H1 (cell line): Measurements from ENCODE around the gene SPINT2.

Source experiments
- CHD2 ChIP-seq: IDR thresholded peaks from 2 replicates; pipeline ENCODE4 v1.6.1; 2012; ENCODE audit warnings: low read length, improper control_type of control experiment
- CREB1 ChIP-seq: IDR thresholded peaks from 2 replicates; pipeline ENCODE4 v1.6.1; 2012; ENCODE audit warnings: inconsistent platforms
- FOSL1 ChIP-seq: IDR thresholded peaks from 2 replicates; pipeline ENCODE4 v1.6.1; 2011; ENCODE audit warnings: mild to moderate bottlenecking, low read depth, low read length, moderate library complexity; ENCODE audit not compliant: insufficient read depth
- GABPA ChIP-seq: IDR thresholded peaks from 2 replicates; pipeline ENCODE4 v1.6.1; 2011; ENCODE audit warnings: mild to moderate bottlenecking, low read length, moderate library complexity, borderline replicate concordance; ENCODE audit not compliant: insufficient read depth
- POLR2A ChIP-seq, 2 experiments: IDR thresholded peaks; 1 replicate in 1 of 2; 2 replicates in 1 of 2; pipeline ENCODE4 v1.6.1; 2011; ENCODE audit warnings: low read depth in 2 of 2, low read length in 2 of 2, mild to moderate bottlenecking in 2 of 2; ENCODE audit errors: control extremely low read depth in 1 of 2
- POLR2AphosphoS5 ChIP-seq: IDR thresholded peaks from 2 replicates; pipeline ENCODE4 v1.6.1; 2011; ENCODE audit warnings: low read depth, low read length
- SP2 ChIP-seq: IDR thresholded peaks from 2 replicates; pipeline ENCODE4 v1.6.1; 2012; ENCODE audit warnings: mild to moderate bottlenecking, low read length, inconsistent platforms
- SRF ChIP-seq: IDR thresholded peaks from 2 replicates; pipeline ENCODE4 v1.6.1; 2011; ENCODE audit warnings: mild to moderate bottlenecking, low read depth, low read length, moderate library complexity
- SUZ12 ChIP-seq: fragments of 200-600 bp; sonication (generic); IDR thresholded peaks from 2 replicates; pipeline ENCODE4 v1.6.1; 2012; ENCODE audit warnings: mild to moderate bottlenecking, inconsistent platforms, low read length, moderate library complexity, mixed read lengths
- TAF1 ChIP-seq: IDR thresholded peaks from 2 replicates; pipeline ENCODE4 v1.6.1; 2011; ENCODE audit warnings: mild to moderate bottlenecking, low read depth, low read length
- TEAD4 ChIP-seq: IDR thresholded peaks from 2 replicates; pipeline ENCODE4 v1.6.1; 2012; ENCODE audit warnings: low read depth, low read length, inconsistent platforms, mixed read lengths
- YY1 ChIP-seq: IDR thresholded peaks from 2 replicates; pipeline ENCODE4 v1.6.1; 2011; ENCODE audit warnings: low read depth, mild to moderate bottlenecking, low read length
- TF ChIP-seq, protein P1 (sequence below), 3 experiments: IDR thresholded peaks; 1 replicate in 2 of 3; 2 replicates in 1 of 3; pipeline versions ENCODE4 v1.5.1 to v1.6.1; 2011; ENCODE audit warnings: low read length in 3 of 3, mild to moderate bottlenecking in 3 of 3, inconsistent platforms in 2 of 3, low read depth in 1 of 3, moderate library complexity in 1 of 3; ENCODE audit not compliant: insufficient read depth in 1 of 3; ENCODE audit errors: control extremely low read depth in 1 of 3
- TF ChIP-seq, protein P2 (sequence below): IDR thresholded peaks from 2 replicates; pipeline ENCODE4 v1.6.1; 2011; ENCODE audit warnings: low read depth, mild to moderate bottlenecking, low read length; ENCODE audit not compliant: insufficient read depth

DNA sequence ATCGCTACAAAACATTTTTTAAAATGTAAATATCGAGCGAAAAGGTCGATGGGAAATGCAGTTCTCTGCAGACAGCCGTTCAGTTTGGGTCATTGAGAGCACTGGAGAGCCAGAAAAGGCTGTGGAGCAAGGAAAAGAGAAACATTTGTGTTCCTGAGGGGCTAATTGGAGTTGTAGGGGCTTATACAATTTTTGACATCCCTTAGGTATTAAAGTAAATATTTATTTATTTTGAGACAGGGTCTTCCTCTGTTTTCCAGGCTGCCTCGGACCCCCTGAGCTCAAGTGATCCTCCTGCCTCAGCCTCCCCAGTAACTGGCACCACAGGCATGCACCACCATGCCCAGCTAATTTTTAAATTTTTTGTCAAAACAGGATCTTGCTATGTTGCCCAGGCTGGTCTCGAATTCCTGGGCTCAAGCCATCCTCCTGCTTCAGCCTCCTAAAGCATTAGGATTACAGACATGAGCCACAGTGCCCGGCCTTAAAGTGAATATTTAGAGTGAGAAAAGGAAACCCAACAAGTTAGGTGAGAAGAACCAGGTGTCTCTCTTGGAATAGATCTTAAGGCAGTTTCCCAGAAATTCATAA lies 52.2 kb downstream of the SPINT2 start:
- TF ChIP-seq, protein P1, sequence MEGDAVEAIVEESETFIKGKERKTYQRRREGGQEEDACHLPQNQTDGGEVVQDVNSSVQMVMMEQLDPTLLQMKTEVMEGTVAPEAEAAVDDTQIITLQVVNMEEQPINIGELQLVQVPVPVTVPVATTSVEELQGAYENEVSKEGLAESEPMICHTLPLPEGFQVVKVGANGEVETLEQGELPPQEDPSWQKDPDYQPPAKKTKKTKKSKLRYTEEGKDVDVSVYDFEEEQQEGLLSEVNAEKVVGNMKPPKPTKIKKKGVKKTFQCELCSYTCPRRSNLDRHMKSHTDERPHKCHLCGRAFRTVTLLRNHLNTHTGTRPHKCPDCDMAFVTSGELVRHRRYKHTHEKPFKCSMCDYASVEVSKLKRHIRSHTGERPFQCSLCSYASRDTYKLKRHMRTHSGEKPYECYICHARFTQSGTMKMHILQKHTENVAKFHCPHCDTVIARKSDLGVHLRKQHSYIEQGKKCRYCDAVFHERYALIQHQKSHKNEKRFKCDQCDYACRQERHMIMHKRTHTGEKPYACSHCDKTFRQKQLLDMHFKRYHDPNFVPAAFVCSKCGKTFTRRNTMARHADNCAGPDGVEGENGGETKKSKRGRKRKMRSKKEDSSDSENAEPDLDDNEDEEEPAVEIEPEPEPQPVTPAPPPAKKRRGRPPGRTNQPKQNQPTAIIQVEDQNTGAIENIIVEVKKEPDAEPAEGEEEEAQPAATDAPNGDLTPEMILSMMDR (IDR thresholded peaks at IDR 0.05; ENCODE audit: control extremely low read depth in 1 of 3, insufficient read depth in 1 of 3, low read depth in 1 of 3, low read length in 3 of 3), result no peak
- TF ChIP-seq, protein P2, sequence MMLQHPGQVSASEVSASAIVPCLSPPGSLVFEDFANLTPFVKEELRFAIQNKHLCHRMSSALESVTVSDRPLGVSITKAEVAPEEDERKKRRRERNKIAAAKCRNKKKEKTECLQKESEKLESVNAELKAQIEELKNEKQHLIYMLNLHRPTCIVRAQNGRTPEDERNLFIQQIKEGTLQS, result no peak
- no peak for TF ChIP-seq SUZ12
- no peak for TF ChIP-seq TAF1
- no peak for TF ChIP-seq FOSL1
- TF ChIP-seq TEAD4, result no peak
- TF ChIP-seq POLR2AphosphoS5, result no peak
- no peak for TF ChIP-seq GABPA
- TF ChIP-seq SP2, result no peak
- no peak for TF ChIP-seq CHD2
- TF ChIP-seq YY1, result no peak
- TF ChIP-seq POLR2A (IDR thresholded peaks at IDR 0.05; ENCODE audit: control extremely low read depth in 1 of 2, low read depth in 2 of 2, low read length in 2 of 2), result no peak
- TF ChIP-seq CREB1, result no peak
- no peak for TF ChIP-seq SRF
